PC-3 (cell line): ENCODE results near the gene SPTBN2.

Experiments
- CTCF ChIP-seq: fragments of 300-600 bp; sonication (generic); conservative IDR thresholded peaks from 2 replicates; pipeline ENCODE4 v1.5.1; 2017; ENCODE audit warnings: antibody characterized with exemption, low read depth, mild to moderate bottlenecking, low read length
- EZH2 ChIP-seq: fragments of 300-600 bp; sonication (generic); IDR thresholded peaks from one replicate; pipeline ENCODE4 v1.6.1; 2017; ENCODE audit warnings: antibody characterized with exemption, mild to moderate bottlenecking, low read length; ENCODE audit not compliant: unreplicated experiment
- EZH2phosphoT487 ChIP-seq: fragments of 300-600 bp; sonication (generic); IDR thresholded peaks from 2 replicates; pipeline ENCODE4 v1.6.1; 2018; ENCODE audit warnings: mild to moderate bottlenecking, antibody characterized with exemption, low read length, borderline replicate concordance

DNA sequence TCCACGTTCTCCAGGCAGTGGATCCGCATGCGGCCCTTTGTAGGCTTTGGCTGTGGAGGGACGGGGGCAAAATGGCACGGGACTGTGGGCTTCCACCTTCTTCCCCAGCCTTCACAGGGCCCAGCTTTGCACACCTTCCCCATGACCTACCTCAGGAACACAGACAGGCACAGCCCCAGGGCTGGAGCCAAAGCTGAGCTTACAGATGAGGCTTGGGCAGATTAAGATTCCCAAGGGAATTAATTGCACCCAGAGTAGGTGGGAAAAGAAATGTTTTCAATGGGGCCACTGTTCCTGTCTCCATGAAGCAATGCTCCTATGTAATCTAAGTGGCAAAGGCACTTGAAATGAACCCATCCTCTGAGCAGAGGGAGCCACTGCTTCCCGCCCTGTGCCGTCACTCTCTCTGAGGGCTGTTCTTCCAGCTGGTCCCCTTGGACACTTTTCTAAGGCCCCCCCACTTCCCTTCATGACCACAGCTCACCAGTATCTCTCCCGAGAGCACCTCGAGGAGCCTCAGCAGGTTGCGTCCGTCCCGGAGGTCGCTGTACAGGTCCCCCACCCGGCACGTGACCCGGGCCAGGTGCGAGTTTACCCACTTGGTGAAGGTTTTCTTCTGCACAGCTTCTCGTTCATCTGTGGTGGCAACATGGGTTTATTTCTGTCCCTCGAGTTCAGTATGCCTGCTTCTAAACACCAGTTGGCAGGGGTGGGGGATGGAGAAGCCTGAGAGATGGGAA, 13.5 kb downstream of the SPTBN2 start:
- no peak for TF ChIP-seq EZH2
- no peak for TF ChIP-seq CTCF
- TF ChIP-seq EZH2phosphoT487: no peak
